ENCODE measurements around the gene CFAP58.

Gene CFAP58

GRCh38 chr10:104368381-104368780, 14.7 kb downstream of the CFAP58 start:
- no peak for DNase-seq (ENCODE audit: low read depth in 2 of 2)

- DNase-seq (ENCODE audit: low read depth in 2 of 2) = no peak
Measured at GRCh38 chr10:104371753-104372152, 18.1 kb downstream of the CFAP58 start.

GRCh38 chr10:104374591-104374990, 21.0 kb downstream of the CFAP58 start:
- DNase-seq (ENCODE audit: low read depth in 2 of 2) = no peak

- no peak for DNase-seq (ENCODE audit: low read depth in 2 of 2)
Measured at GRCh38 chr10:104376784-104377300, 23.2 kb downstream of the CFAP58 start.

- DNase-seq (ENCODE audit: low read depth in 2 of 2) = no peak
Measured at GRCh38 chr10:104380336-104380735, 26.7 kb downstream of the CFAP58 start.

GRCh38 chr10:104387130-104387888, 33.7 kb downstream of the CFAP58 start:
- no peak for DNase-seq (ENCODE audit: low read depth in 2 of 2)

- DNase-seq (ENCODE audit: low read depth in 2 of 2) = no peak
Measured at GRCh38 chr10:104388830-104389229, 35.2 kb downstream of the CFAP58 start.

- no peak for DNase-seq (ENCODE audit: low read depth in 2 of 2)
Measured at GRCh38 chr10:104391150-104391968, 37.7 kb downstream of the CFAP58 start.

- no peak for DNase-seq (ENCODE audit: low read depth in 2 of 2)
Measured at GRCh38 chr10:104391969-104392296, 38.3 kb downstream of the CFAP58 start.

GRCh38 chr10:104393387-104393786, 39.8 kb downstream of the CFAP58 start:
- DNase-seq (ENCODE audit: low read depth in 2 of 2) = no peak

- DNase-seq (ENCODE audit: low read depth in 2 of 2) = no peak
Measured at GRCh38 chr10:104396581-104396980, 42.9 kb downstream of the CFAP58 start.

- no peak for DNase-seq (ENCODE audit: low read depth in 2 of 2)
Measured at GRCh38 chr10:104403636-104404035, 50.0 kb downstream of the CFAP58 start.

GRCh38 chr10:104406715-104407650, 53.4 kb downstream of the CFAP58 start:
- no peak for DNase-seq (ENCODE audit: low read depth in 2 of 2)

GRCh38 chr10:104413528-104413927, 59.9 kb downstream of the CFAP58 start:
- no peak for DNase-seq (ENCODE audit: low read depth in 2 of 2)

- no peak for DNase-seq (ENCODE audit: low read depth in 2 of 2)
Measured at GRCh38 chr10:104415526-104416165, 62.0 kb downstream of the CFAP58 start.

- DNase-seq (ENCODE audit: low read depth in 2 of 2) = no peak
Measured at GRCh38 chr10:104416851-104417250, 63.2 kb downstream of the CFAP58 start.

- DNase-seq (ENCODE audit: low read depth in 2 of 2) = no peak
Measured at GRCh38 chr10:104417637-104418292, 64.1 kb downstream of the CFAP58 start.

GRCh38 chr10:104424719-104425118, 71.1 kb downstream of the CFAP58 start:
- no peak for DNase-seq (ENCODE audit: low read depth in 2 of 2)

- no peak for DNase-seq (ENCODE audit: low read depth in 2 of 2)
Measured at GRCh38 chr10:104427989-104428388, 74.4 kb downstream of the CFAP58 start.

GRCh38 chr10:104429846-104430245, 76.2 kb downstream of the CFAP58 start:
- no peak for DNase-seq (ENCODE audit: low read depth in 2 of 2)

- DNase-seq (ENCODE audit: low read depth in 2 of 2) = no peak
Measured at GRCh38 chr10:104430360-104430759, 76.7 kb downstream of the CFAP58 start.
